HCT116 (cell line): ENCODE data around the gene FBXO34. TPM values are rescaled to one million over a fixed set of nuclear protein-coding genes. Genes with fewer than 3 reads are reported as not detected.

Source experiments
- ATAC-seq: fragments of 200-7000 bp; cut with Tn5 transposase; 2 replicates; pipeline ENCODE4 v1.9.1; 2020; ENCODE audit warnings: mild to moderate bottlenecking, moderate library complexity
- BruUV-seq: library from RNA; stranded (reverse); fragments of 400-500 nt; replicated peaks from 2 replicates; lab custom pipeline; 2021; lab: Mats Ljungman, UMichigan
- CTCF ChIA-PET: fragments of 300-600 bp; sonication (Branson Sonifier 250); formaldehyde crosslinking; loops from one replicate; lab custom pipeline; 2021; ENCODE audit warnings: antibody characterized with exemption; lab: Charles Lee
- POLR2A ChIA-PET: fragments of 300-600, 350-600 bp; sonication (Branson Sonifier 250); formaldehyde crosslinking; loops from one replicate; lab custom pipeline; 2021; ENCODE audit warnings: antibody characterized with exemption; lab: Charles Lee
- RAD21 ChIA-PET, 2 experiments: fragments of 300-600 bp; sonication (Branson Sonifier 250); formaldehyde crosslinking; loops; one replicate each; lab custom pipeline; 2023; ENCODE audit warnings: low total read pairs in 2 of 2; ENCODE audit not compliant: uncharacterized antibody in 2 of 2, unreplicated experiment in 2 of 2, low non-redundant PET in 1 of 2; lab: Charles Lee
- DNase-seq: peaks from one replicate; pipeline ENCODE4 v3.0.0-alpha.2; 2010; ENCODE audit warnings: low read depth, low spot score
- H2AFZ ChIP-seq: fragments of 200-600 bp; shearing (Covaris generic), sonication (generic); 2 replicates; pipeline ENCODE4 v1.6.1; 2017; ENCODE audit warnings: low read depth, mixed run types, mixed read lengths, antibody characterized with exemption, low read length; ENCODE audit not compliant: poor library complexity, severe bottlenecking
- H3K27ac ChIP-seq: 2 replicates; pipeline ENCODE4 v1.5.1; 2012; ENCODE audit warnings: low read depth, low read length
- H3K27me3 ChIP-seq: fragments of 200-600 bp; sonication (generic); 2 replicates; pipeline ENCODE4 v1.6.1; 2016; ENCODE audit warnings: mixed run types, low read length, mixed read lengths; ENCODE audit not compliant: insufficient read depth
- H3K36me3 ChIP-seq, 2 experiments: fragments of 200-500 bp in 1 of 2; fragments of 200-600 bp in 1 of 2; sonication (Bioruptor generic) in 1 of 2; sonication (generic) in 1 of 2; 2 replicates each; pipeline versions ENCODE4 v1.5.1 to v1.6.1; 2014 to 2016; ENCODE audit warnings: low read length in 2 of 2, inconsistent platforms in 1 of 2, mixed read lengths in 1 of 2, mixed run types in 1 of 2; ENCODE audit not compliant: insufficient read depth in 2 of 2, control insufficient read depth in 1 of 2
- H3K4me1 ChIP-seq, 2 experiments: fragments of 200-600 bp in 1 of 2; sonication (generic) in 1 of 2; 2 replicates each; pipeline versions ENCODE4 v1.5.1 to v1.6.1; 2012 to 2017; ENCODE audit warnings: low read length in 2 of 2, inconsistent platforms in 1 of 2, mild to moderate bottlenecking in 1 of 2, mixed read lengths in 1 of 2, mixed run types in 1 of 2, moderate library complexity in 1 of 2; ENCODE audit not compliant: insufficient read depth in 2 of 2, control insufficient read depth in 1 of 2
- H3K4me2 ChIP-seq: fragments of 200-600 bp; sonication (generic); 2 replicates; pipeline ENCODE4 v1.6.1; 2017; ENCODE audit warnings: mixed run types, low read length, mixed read lengths
- H3K4me3 ChIP-seq, 2 experiments: fragments of 200-600 bp in 1 of 2; sonication (generic) in 1 of 2; replicated peaks in 1 of 2; 2 replicates each; pipeline ENCODE4 v1.5.1; 2011 to 2016; ENCODE audit warnings: low read length in 2 of 2, control low read depth in 1 of 2, low read depth in 1 of 2, mild to moderate bottlenecking in 1 of 2, mixed read lengths in 1 of 2, mixed run types in 1 of 2
- H3K79me2 ChIP-seq: fragments of 200-600 bp; sonication (generic); 2 replicates; pipeline ENCODE4 v1.6.1; 2017; ENCODE audit warnings: mild to moderate bottlenecking, mixed run types, low read length, moderate library complexity, mixed read lengths; ENCODE audit not compliant: insufficient read depth
- H3K9ac ChIP-seq: fragments of 200-600 bp; sonication (generic); 2 replicates; pipeline ENCODE4 v1.6.1; 2016; ENCODE audit warnings: low read length, mixed read lengths
- H3K9me2 ChIP-seq: fragments of 200-600 bp; sonication (generic), shearing (Covaris generic); 2 replicates; pipeline ENCODE4 v1.6.1; 2017; ENCODE audit warnings: mixed run types, mild to moderate bottlenecking, moderate library complexity; ENCODE audit not compliant: insufficient read depth
- H3K9me3 ChIP-seq, 2 experiments: fragments of 200-500 bp in 1 of 2; fragments of 200-600 bp in 1 of 2; sonication (Bioruptor generic) in 1 of 2; sonication (generic) in 1 of 2; 2 replicates each; pipeline ENCODE4 v1.6.1; 2014 to 2017; ENCODE audit warnings: low read length in 2 of 2, mixed read lengths in 2 of 2, inconsistent platforms in 1 of 2, low read depth in 1 of 2, mild to moderate bottlenecking in 1 of 2, mixed run types in 1 of 2, moderate library complexity in 1 of 2; ENCODE audit not compliant: control insufficient read depth in 1 of 2, insufficient read depth in 1 of 2
- H4K20me1 ChIP-seq: fragments of 200-600 bp; sonication (generic), shearing (Covaris generic); 2 replicates; pipeline ENCODE4 v1.6.1; 2017; ENCODE audit warnings: mixed run types, mild to moderate bottlenecking, moderate library complexity; ENCODE audit not compliant: insufficient read depth
- CBX3 ChIP-seq: IDR thresholded peaks from 2 replicates; pipeline ENCODE4 v1.6.1; 2012; ENCODE audit warnings: low read depth
- CEBPB ChIP-seq: IDR thresholded peaks from 2 replicates; pipeline ENCODE4 v1.6.1; 2012; ENCODE audit warnings: low read depth
- EGR1 ChIP-seq: IDR thresholded peaks from 2 replicates; pipeline ENCODE4 v1.6.1; 2012; ENCODE audit warnings: low read depth
- ELF1 ChIP-seq: IDR thresholded peaks from 2 replicates; pipeline ENCODE4 v1.6.1; 2012; ENCODE audit warnings: low read depth, borderline replicate concordance
- FOSL1 ChIP-seq: IDR thresholded peaks from 2 replicates; pipeline ENCODE4 v1.6.1; 2012; ENCODE audit warnings: low read depth
- POLR2A ChIP-seq: IDR thresholded peaks from 2 replicates; pipeline ENCODE4 v1.7.0; 2011; ENCODE audit warnings: borderline replicate concordance; ENCODE audit not compliant: insufficient read depth, insufficient read length; ENCODE audit errors: extremely low read depth
- SIN3A ChIP-seq: IDR thresholded peaks from 2 replicates; pipeline ENCODE4 v1.6.1; 2012; ENCODE audit warnings: low read depth
- SRF ChIP-seq: IDR thresholded peaks from 2 replicates; pipeline ENCODE4 v1.6.1; 2012; ENCODE audit warnings: low read depth
- TCF7L2 ChIP-seq: IDR thresholded peaks from 2 replicates; pipeline ENCODE4 v1.7.0; 2011; ENCODE audit warnings: borderline replicate concordance, inconsistent platforms; ENCODE audit not compliant: insufficient read depth, insufficient read length; ENCODE audit errors: extremely low read depth
- YY1 ChIP-seq: IDR thresholded peaks from 2 replicates; pipeline ENCODE4 v1.6.1; 2011; ENCODE audit warnings: low read length, low read depth, moderate library complexity, mild to moderate bottlenecking; ENCODE audit not compliant: insufficient replicate concordance; ENCODE audit errors: extremely low read depth
- ZNF274 ChIP-seq: fragments of 200-500 bp; sonication (Bioruptor generic); IDR thresholded peaks from 2 replicates; pipeline ENCODE4 v1.6.1; 2014; ENCODE audit warnings: mild to moderate bottlenecking, low read depth, low read length, inconsistent platforms
- intact Hi-C: fragments of 100-400 bp; cut with micrococcal nuclease; formaldehyde crosslinking; loops from 2 replicates; pipeline ENCODE4 v1.10.0; 2022
- total RNA-seq: library from RNA; stranded (reverse); gene quantifications from one replicate; pipeline ENCODE4 v1.2.1, GENCODE V29; 2021; ENCODE audit not compliant: unreplicated experiment
- TF ChIP-seq, protein P1 (sequence below), 3 experiments: fragments of 200-600 bp in 1 of 3; sonication (generic) in 1 of 3; IDR thresholded peaks in 2 of 3; conservative IDR thresholded peaks in 1 of 3; 2 replicates each; pipeline ENCODE4 v1.5.1; 2012 to 2017; ENCODE audit warnings: low read depth in 2 of 3, low read length in 2 of 3, antibody characterized with exemption in 1 of 3, borderline replicate concordance in 1 of 3, control low read depth in 1 of 3, mild to moderate bottlenecking in 1 of 3, mixed read lengths in 1 of 3, mixed run types in 1 of 3, moderate library complexity in 1 of 3; ENCODE audit not compliant: insufficient read depth in 1 of 3
- TF ChIP-seq, protein P2 (sequence below): IDR thresholded peaks from 2 replicates; pipeline ENCODE4 v1.6.1; 2012
- TF ChIP-seq, protein P3 (sequence below): IDR thresholded peaks from 2 replicates; pipeline ENCODE4 v1.6.1; 2011; ENCODE audit warnings: mild to moderate bottlenecking, low read length, moderate library complexity; ENCODE audit not compliant: insufficient replicate concordance; ENCODE audit errors: extremely low read depth
- TF ChIP-seq, protein P4 (sequence below): IDR thresholded peaks from 2 replicates; pipeline ENCODE4 v1.6.1; 2012; ENCODE audit warnings: low read depth
- TF ChIP-seq, protein P5 (sequence below): IDR thresholded peaks from 2 replicates; pipeline ENCODE4 v1.6.1; 2012

FBXO34 gene
- total RNA-seq, 1 experiment from 2014 or later: 26.9 TPM

DNA sequence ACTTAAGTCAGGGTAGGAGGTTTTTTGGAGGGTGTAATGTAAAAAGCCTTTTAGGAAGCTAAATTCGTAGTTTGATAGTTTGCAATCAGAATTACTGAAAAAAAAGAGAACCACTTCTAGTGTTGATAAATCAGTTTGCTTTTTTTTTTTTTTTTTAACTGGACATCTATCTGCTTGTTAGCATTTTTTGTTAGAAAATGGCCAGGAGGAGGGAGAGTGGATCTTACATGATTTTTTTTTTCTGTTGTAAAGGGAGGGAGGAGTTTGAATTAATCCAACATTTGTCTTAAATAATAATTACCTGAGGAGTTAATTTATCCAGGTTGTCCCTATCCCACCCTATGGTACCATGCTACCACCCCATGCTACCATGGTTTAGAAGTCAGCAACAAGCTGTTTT lies 1.2 kb downstream of the FBXO34 start:
- Histone ChIP-seq H4K20me1 (peaks cover 9% of the 10 kb centered on the region; the same call in 1 of the 2 replicates), H3K9me2 (no peaks in the 10 kb centered on the region; the same call in 1 of the 2 replicates), H3K4me1 (peaks cover 8 to 16% of the 10 kb centered on the region in 2 experiments; a peak in 3 of 4 replicates), H3K9me3 (no peaks in the 10 kb centered on the region), H3K4me2 (peak overlapping the region; percentile 74), H3K79me2 (peaks cover 58% of the 10 kb centered on the region), H3K36me3 (no peaks in the 10 kb centered on the region), H3K4me3 (peak overlapping the region; percentile 83 to 93), H3K27ac (peak overlapping the region; percentile 81), H2AFZ (no peak overlapping the region), H3K9ac (peak overlapping the region; percentile 94), H3K27me3 (no peaks in the 10 kb centered on the region)
- TF ChIP-seq, protein P1, sequence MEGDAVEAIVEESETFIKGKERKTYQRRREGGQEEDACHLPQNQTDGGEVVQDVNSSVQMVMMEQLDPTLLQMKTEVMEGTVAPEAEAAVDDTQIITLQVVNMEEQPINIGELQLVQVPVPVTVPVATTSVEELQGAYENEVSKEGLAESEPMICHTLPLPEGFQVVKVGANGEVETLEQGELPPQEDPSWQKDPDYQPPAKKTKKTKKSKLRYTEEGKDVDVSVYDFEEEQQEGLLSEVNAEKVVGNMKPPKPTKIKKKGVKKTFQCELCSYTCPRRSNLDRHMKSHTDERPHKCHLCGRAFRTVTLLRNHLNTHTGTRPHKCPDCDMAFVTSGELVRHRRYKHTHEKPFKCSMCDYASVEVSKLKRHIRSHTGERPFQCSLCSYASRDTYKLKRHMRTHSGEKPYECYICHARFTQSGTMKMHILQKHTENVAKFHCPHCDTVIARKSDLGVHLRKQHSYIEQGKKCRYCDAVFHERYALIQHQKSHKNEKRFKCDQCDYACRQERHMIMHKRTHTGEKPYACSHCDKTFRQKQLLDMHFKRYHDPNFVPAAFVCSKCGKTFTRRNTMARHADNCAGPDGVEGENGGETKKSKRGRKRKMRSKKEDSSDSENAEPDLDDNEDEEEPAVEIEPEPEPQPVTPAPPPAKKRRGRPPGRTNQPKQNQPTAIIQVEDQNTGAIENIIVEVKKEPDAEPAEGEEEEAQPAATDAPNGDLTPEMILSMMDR (IDR thresholded peaks at IDR 0.05 in 2 of 3, conservative IDR thresholded peaks at IDR 0.05 in 1 of 3; ENCODE audit: borderline replicate concordance in 1 of 3, insufficient read depth in 1 of 3, low read depth in 2 of 3, low read length in 2 of 3): no peak
- no peak for TF ChIP-seq POLR2A
- no peak for TF ChIP-seq SIN3A
- TF ChIP-seq CEBPB: no peak
- no peak for TF ChIP-seq YY1
- TF ChIP-seq, protein P2, sequence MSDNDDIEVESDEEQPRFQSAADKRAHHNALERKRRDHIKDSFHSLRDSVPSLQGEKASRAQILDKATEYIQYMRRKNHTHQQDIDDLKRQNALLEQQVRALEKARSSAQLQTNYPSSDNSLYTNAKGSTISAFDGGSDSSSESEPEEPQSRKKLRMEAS: no peak
- no peak for TF ChIP-seq ELF1
- TF ChIP-seq SRF: no peak
- no peak for TF ChIP-seq EGR1
- TF ChIP-seq, protein P3, sequence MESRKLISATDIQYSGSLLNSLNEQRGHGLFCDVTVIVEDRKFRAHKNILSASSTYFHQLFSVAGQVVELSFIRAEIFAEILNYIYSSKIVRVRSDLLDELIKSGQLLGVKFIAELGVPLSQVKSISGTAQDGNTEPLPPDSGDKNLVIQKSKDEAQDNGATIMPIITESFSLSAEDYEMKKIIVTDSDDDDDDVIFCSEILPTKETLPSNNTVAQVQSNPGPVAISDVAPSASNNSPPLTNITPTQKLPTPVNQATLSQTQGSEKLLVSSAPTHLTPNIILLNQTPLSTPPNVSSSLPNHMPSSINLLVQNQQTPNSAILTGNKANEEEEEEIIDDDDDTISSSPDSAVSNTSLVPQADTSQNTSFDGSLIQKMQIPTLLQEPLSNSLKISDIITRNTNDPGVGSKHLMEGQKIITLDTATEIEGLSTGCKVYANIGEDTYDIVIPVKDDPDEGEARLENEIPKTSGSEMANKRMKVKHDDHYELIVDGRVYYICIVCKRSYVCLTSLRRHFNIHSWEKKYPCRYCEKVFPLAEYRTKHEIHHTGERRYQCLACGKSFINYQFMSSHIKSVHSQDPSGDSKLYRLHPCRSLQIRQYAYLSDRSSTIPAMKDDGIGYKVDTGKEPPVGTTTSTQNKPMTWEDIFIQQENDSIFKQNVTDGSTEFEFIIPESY: no peak
- no peak for TF ChIP-seq FOSL1
- TF ChIP-seq, protein P4, sequence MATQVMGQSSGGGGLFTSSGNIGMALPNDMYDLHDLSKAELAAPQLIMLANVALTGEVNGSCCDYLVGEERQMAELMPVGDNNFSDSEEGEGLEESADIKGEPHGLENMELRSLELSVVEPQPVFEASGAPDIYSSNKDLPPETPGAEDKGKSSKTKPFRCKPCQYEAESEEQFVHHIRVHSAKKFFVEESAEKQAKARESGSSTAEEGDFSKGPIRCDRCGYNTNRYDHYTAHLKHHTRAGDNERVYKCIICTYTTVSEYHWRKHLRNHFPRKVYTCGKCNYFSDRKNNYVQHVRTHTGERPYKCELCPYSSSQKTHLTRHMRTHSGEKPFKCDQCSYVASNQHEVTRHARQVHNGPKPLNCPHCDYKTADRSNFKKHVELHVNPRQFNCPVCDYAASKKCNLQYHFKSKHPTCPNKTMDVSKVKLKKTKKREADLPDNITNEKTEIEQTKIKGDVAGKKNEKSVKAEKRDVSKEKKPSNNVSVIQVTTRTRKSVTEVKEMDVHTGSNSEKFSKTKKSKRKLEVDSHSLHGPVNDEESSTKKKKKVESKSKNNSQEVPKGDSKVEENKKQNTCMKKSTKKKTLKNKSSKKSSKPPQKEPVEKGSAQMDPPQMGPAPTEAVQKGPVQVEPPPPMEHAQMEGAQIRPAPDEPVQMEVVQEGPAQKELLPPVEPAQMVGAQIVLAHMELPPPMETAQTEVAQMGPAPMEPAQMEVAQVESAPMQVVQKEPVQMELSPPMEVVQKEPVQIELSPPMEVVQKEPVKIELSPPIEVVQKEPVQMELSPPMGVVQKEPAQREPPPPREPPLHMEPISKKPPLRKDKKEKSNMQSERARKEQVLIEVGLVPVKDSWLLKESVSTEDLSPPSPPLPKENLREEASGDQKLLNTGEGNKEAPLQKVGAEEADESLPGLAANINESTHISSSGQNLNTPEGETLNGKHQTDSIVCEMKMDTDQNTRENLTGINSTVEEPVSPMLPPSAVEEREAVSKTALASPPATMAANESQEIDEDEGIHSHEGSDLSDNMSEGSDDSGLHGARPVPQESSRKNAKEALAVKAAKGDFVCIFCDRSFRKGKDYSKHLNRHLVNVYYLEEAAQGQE: no peak
- no peak for TF ChIP-seq ZNF274
- TF ChIP-seq, protein P5, sequence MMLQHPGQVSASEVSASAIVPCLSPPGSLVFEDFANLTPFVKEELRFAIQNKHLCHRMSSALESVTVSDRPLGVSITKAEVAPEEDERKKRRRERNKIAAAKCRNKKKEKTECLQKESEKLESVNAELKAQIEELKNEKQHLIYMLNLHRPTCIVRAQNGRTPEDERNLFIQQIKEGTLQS: no peak
- no peak for TF ChIP-seq TCF7L2
- TF ChIP-seq CBX3: no peak
- ChIA-PET CTCF (interaction anchor here (1.2 kb wide), 1 partner anchor 82 kb away, joined by 4 read pairs; no protein-coding TSS in a partner anchor), POLR2A (no interaction called here), RAD21 (no interaction called here)
- intact Hi-C loops: no loop called here
- no TSS peak for BruUV-seq
- ATAC-seq (no peak), DNase-seq (no peak)
